ENCODE data around the gene ACTL6B.

DNA sequence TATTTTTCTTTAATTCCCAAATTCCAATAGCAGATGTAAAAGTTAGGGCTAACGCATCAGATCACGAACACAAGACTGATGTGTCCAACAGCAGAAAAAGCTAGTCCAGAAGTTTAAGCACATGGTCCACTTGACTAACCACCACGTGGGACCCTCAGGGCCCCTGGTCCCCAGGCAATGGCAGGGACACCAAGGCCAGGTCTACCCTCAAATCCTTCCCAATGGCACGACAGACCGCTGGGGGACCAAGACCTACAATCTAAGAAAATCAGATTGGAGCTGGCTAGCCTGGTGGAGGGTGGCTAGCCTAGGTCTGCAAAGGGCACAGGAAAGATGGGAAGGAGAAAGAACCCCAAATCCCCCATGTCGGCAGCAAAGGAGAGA is 36.3 kb upstream of the ACTL6B start:
- TF ChIP-seq POLR2A (IDR thresholded peaks at IDR 0.05) = no peak
- TF ChIP-seq, protein P1, sequence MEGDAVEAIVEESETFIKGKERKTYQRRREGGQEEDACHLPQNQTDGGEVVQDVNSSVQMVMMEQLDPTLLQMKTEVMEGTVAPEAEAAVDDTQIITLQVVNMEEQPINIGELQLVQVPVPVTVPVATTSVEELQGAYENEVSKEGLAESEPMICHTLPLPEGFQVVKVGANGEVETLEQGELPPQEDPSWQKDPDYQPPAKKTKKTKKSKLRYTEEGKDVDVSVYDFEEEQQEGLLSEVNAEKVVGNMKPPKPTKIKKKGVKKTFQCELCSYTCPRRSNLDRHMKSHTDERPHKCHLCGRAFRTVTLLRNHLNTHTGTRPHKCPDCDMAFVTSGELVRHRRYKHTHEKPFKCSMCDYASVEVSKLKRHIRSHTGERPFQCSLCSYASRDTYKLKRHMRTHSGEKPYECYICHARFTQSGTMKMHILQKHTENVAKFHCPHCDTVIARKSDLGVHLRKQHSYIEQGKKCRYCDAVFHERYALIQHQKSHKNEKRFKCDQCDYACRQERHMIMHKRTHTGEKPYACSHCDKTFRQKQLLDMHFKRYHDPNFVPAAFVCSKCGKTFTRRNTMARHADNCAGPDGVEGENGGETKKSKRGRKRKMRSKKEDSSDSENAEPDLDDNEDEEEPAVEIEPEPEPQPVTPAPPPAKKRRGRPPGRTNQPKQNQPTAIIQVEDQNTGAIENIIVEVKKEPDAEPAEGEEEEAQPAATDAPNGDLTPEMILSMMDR (IDR thresholded peaks at IDR 0.05) = no peak
